GM12873 (cell line): ENCODE results near the gene KIF22.

Source experiments
- TF ChIP-seq, protein P1 (sequence below): IDR thresholded peaks from 2 replicates; pipeline ENCODE4 v1.5.1; 2012; ENCODE audit warnings: low read depth, mild to moderate bottlenecking, moderate library complexity, low read length, control low read depth; ENCODE audit not compliant: insufficient read depth; ENCODE audit errors: missing control alignments

Gene KIF22

DNA sequence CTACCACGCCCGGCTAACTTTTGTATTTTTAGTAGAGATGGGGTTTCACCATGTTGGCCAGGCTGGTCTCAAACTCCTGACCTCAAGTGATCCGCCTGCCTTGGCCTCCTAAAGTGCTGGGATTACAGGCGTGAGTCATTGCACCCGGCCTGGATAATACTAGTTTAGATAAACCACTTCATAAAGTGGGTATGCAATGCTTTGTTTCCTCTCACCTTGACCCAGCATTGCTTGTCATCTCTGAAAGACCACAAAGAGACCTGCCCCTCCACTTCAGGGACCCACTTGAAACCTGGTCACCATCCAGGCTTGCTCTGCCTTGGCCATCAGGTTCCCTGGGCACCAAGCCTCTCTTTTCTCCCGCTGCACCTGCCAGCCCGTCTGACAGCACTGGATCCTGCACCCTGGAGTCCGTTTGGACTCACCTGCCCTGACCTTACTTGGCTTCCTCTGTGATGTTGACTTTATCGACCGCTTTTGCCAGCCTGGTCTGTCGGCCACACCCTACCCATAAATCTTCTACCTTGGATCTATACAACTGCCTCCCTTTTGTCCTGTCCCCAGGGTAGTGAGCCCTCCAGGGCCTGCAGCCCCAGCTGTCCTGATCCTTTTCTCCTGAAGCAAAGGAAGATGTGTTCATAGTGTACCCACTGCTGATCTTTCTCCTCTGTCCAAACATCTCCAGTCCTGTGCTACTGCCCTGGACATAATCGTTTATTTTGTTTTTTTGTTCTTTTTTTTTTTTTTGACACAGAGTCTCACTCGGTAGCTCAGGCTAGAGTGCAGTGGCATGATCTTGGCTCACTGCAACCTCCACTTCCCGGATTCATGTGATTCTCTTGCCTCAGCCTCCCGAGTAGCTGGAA is 25.2 kb upstream of the KIF22 start:
- TF ChIP-seq, protein P1, sequence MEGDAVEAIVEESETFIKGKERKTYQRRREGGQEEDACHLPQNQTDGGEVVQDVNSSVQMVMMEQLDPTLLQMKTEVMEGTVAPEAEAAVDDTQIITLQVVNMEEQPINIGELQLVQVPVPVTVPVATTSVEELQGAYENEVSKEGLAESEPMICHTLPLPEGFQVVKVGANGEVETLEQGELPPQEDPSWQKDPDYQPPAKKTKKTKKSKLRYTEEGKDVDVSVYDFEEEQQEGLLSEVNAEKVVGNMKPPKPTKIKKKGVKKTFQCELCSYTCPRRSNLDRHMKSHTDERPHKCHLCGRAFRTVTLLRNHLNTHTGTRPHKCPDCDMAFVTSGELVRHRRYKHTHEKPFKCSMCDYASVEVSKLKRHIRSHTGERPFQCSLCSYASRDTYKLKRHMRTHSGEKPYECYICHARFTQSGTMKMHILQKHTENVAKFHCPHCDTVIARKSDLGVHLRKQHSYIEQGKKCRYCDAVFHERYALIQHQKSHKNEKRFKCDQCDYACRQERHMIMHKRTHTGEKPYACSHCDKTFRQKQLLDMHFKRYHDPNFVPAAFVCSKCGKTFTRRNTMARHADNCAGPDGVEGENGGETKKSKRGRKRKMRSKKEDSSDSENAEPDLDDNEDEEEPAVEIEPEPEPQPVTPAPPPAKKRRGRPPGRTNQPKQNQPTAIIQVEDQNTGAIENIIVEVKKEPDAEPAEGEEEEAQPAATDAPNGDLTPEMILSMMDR = no peak

DNA sequence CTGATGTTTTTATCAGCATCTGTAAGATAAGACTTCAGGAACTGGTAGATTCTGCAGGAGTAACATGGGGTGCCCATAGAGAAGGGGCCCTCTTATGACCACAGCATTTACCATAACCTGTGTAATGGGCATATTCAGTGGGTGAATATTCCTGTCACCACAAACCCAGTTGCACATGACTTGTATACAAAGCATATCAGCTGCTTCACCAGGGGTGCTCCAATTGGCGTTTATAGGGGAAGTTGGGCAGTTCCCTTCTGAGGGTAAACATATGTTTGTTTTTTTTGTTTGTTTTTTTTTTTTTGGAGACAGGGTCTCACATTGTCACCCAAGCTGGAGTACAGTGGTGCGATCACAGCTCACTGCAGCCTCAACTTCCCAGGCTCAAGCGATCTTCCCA is 24.0 kb upstream of the KIF22 start:
- TF ChIP-seq, protein P1 = no peak

DNA sequence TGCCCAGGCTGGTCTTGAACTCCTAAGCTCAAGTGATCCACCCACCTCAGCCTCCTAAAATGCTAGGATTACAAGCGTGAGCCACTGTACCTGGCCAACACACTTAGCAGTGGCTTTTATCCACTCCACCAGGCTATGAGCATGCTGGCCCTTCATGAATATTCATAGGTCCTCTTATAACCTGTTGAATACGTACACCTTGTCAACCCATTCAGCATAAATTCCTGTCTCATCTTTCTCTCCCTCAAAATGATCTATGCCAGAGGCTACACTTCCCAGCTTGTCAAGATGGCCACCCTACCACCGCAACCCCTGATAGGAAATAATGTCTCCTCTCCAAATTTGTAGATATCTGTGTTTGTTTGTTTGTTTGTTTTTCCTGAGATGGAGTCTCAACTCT is 23.5 kb upstream of the KIF22 start:
- TF ChIP-seq, protein P1 = no peak

DNA sequence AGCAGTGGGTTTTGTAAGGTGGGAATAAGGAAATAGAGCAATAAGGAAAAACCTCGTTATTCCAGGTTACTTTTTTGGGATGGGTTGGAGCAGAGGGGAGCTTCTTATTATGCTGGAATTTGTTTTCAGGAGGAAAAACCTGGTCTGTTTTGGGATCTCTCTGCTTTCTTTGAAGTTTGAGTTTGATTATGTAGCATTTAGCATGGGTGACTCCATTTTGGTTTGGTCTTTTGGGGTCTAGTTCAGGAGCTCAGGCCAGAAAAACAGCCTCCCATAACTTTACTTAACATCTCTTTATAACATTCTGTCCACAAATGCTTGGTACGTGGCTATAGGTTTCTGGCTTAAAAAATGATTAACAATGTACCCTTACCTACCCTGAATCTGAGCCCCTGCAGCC is 21.0 kb upstream of the KIF22 start:
- TF ChIP-seq, protein P1 = no peak

DNA sequence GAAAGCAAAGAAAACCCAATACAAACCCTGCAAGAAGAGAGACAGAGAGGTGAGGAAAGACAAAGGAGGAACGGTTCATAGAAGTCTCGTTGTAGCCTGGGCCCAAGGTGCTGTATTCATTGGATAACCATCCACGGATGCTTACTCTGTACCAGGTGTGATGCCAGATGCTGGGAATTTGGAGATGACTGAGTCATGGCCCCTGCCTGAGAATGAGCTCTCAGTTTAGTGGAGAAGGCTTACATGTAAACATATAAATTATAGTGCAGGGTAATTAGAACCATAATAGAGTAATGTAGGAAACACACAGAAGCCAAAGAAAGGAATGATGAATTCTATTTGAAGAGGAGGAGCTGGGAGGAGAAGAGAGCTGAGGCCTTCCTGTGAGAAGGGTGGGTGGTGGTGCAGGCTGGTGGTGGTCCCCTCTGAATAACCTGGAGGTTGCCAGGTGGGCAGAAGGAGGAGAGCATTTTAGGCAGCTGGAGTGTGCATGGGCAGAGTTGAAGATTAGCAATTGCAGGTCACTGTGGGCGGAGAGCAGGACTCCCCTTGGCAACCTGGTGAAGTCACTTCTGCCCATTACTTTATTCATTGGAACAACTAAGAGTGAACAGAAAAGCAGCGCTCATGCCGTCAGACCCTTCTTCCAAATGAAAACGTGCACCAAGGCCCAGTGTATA is 20.2 kb upstream of the KIF22 start:
- TF ChIP-seq, protein P1 = no peak

DNA sequence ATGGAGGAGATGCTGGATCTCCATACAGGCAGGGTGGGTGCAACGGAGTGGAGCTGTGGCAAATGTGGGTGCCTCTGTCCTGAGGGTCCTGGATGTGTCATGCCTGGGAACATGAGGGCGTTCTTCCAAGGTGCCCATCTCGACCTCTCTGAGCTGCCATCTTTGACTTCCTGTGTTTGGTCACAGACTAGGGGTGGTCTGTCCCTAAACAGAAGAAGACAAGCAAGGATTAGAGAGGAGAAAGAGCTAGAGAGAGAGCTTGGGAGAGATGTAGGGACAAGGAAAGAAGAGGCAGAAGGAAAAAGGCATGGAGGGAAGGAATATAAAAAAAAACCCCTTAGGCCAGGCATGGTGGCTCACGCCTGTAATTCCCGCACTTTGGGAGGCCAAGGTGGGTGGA is 15.8 kb upstream of the KIF22 start:
- TF ChIP-seq, protein P1 = no peak

DNA sequence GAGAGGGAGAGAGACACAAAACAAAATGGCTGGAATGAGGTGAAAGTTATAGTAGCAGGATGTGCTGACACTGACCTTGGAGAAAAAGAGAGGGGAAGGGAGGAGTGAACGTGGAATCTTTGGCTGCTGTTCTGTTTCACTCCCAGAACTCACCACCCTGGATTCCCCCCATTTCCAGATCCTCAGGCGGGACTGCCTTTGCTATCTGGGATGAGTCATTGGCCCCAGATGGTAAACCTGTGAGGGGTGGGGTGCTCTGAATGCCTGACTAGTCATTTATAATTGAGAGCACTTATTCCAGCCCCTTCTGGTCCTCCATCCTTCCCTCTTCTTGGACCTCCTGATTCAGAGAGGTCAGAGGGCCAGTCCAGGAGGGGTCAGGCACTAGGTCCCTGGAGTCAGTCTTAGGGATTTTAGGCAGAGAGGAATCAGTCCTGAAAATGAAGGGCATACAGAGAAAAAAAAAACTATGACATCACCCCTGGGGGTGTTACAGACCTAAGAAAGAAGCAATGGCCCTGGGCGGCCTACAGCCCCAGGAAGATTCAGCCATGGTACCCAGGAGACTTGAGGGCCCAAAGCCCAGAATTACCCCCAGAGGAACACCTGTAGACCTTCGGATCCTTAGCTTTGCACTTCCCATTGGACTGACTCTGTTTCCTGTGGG is 14.7 kb upstream of the KIF22 start:
- TF ChIP-seq, protein P1 = no peak
